Mesendoderm (in vitro differentiated cells): ENCODE data around the gene PLAGL2.

ENCODE experiments used
- DNase-seq: peaks from one replicate; pipeline ENCODE4 v3.0.0; 2013
- H2AK5ac ChIP-seq: 2 replicates; pipeline ENCODE4 v1.6.1; 2013; ENCODE audit warnings: low read length, inconsistent platforms
- H2BK120ac ChIP-seq: 2 replicates; pipeline ENCODE4 v1.6.1; 2013; ENCODE audit warnings: low read depth, mild to moderate bottlenecking, low read length, moderate library complexity, mixed read lengths
- H2BK15ac ChIP-seq: replicated peaks from 2 replicates; pipeline ENCODE4 v1.6.1; 2013; ENCODE audit warnings: low read depth, mild to moderate bottlenecking, moderate library complexity
- H2BK5ac ChIP-seq: 2 replicates; pipeline ENCODE4 v1.6.1; 2013; ENCODE audit warnings: low read length, inconsistent platforms
- H3K18ac ChIP-seq: 2 replicates; pipeline ENCODE4 v1.6.1; 2013; ENCODE audit warnings: mild to moderate bottlenecking, low read length, mixed read lengths
- H3K23ac ChIP-seq: one replicate; pipeline ENCODE4 v1.6.1; 2013; ENCODE audit warnings: low read length
- H3K27ac ChIP-seq: 2 replicates; pipeline ENCODE4 v1.5.1; 2013; ENCODE audit warnings: low read depth, mild to moderate bottlenecking, inconsistent platforms, low read length, moderate library complexity
- H3K27me3 ChIP-seq: 2 replicates; pipeline ENCODE4 v1.6.1; 2013; ENCODE audit warnings: low read length, control low read depth, mild to moderate bottlenecking, inconsistent platforms; ENCODE audit not compliant: insufficient read depth, poor library complexity
- H3K36me3 ChIP-seq: 2 replicates; pipeline ENCODE4 v1.6.1; 2013; ENCODE audit warnings: low read length, inconsistent platforms; ENCODE audit not compliant: control insufficient read depth, insufficient read depth
- H3K4ac ChIP-seq: one replicate; pipeline ENCODE4 v1.6.1; 2013; ENCODE audit warnings: low read depth, mild to moderate bottlenecking, low read length, moderate library complexity
- H3K4me1 ChIP-seq: 2 replicates; pipeline ENCODE4 v1.6.1; 2013; ENCODE audit warnings: low read depth, low read length, inconsistent platforms; ENCODE audit not compliant: control insufficient read depth
- H3K4me2 ChIP-seq: 2 replicates; pipeline ENCODE4 v1.6.1; 2013; ENCODE audit warnings: low read length
- H3K4me3 ChIP-seq: 2 replicates; pipeline ENCODE4 v1.5.1; 2013; ENCODE audit warnings: mild to moderate bottlenecking, low read length
- H3K56ac ChIP-seq: one replicate; pipeline ENCODE4 v1.6.1; 2013; ENCODE audit warnings: low read length
- H3K79me1 ChIP-seq: 2 replicates; pipeline ENCODE4 v1.6.1; 2013; ENCODE audit warnings: low read length, inconsistent platforms
- H3K79me2 ChIP-seq: 2 replicates; pipeline ENCODE4 v1.6.1; 2013; ENCODE audit warnings: mild to moderate bottlenecking, low read length; ENCODE audit not compliant: control insufficient read depth, insufficient read depth
- H3K9ac ChIP-seq: 2 replicates; pipeline ENCODE4 v1.6.1; 2013; ENCODE audit warnings: low read length, inconsistent platforms
- H4K5ac ChIP-seq: one replicate; pipeline ENCODE4 v1.6.1; 2013; ENCODE audit warnings: low read length
- H4K8ac ChIP-seq: one replicate; pipeline ENCODE4 v1.6.1; 2013; ENCODE audit warnings: low read depth, mild to moderate bottlenecking, control low read depth, low read length, moderate library complexity
- WGBS: extraction: QIAGEN DNeasy Blood & Tissue Kit; methylation state at CpG from one replicate; pipeline ENCODE4 v1.1.7; 2013; ENCODE audit warnings: low lambda C conversion rate, missing lambda C conversion rate; ENCODE audit not compliant: insufficient coverage; ENCODE audit errors: extremely low coverage; 5-methylcytosine and 5-hydroxymethylcytosine counted together

Gene PLAGL2

DNA sequence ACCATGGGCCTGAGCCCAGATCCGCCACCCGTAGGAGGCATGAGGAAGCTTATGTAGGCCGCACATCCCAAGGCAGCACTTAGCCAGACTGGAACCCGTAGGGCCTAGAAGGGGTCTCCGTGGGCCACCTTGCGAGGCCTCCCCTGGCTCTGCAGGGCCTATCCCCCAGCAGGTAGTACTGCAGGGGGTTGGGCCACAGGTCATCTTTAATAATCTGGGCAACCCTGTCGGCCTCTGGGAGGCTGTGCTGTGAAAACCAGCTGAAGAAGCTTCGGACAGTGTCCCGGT lies 18.5 kb downstream of the PLAGL2 start:
- Histone ChIP-seq H2BK5ac (no peak overlapping the region), H3K79me1 (peaks cover 8% of the 10 kb centered on the region), H3K56ac (peak overlapping the region; percentile 91), H4K5ac (no peak overlapping the region), H3K36me3 (no peaks in the 10 kb centered on the region), H3K4ac (no peak overlapping the region), H3K23ac (no peak overlapping the region), H3K4me1 (peaks cover 3% of the 10 kb centered on the region), H3K27me3 (no peaks in the 10 kb centered on the region), H2BK120ac (no peak overlapping the region), H3K18ac (no peak overlapping the region), H3K9ac (peak overlapping the region; percentile 94), H3K27ac (no peak overlapping the region), H2BK15ac (no peak overlapping the region), H3K4me3 (no peak overlapping the region), H2AK5ac (no peak overlapping the region), H3K79me2 (peaks cover 3% of the 10 kb centered on the region), H4K8ac (no peak overlapping the region), H3K4me2 (peak overlapping the region; percentile 42)
- WGBS = no CpG with 5 or more reads among the region's 9 CpGs
- DNase-seq = no peak

DNA sequence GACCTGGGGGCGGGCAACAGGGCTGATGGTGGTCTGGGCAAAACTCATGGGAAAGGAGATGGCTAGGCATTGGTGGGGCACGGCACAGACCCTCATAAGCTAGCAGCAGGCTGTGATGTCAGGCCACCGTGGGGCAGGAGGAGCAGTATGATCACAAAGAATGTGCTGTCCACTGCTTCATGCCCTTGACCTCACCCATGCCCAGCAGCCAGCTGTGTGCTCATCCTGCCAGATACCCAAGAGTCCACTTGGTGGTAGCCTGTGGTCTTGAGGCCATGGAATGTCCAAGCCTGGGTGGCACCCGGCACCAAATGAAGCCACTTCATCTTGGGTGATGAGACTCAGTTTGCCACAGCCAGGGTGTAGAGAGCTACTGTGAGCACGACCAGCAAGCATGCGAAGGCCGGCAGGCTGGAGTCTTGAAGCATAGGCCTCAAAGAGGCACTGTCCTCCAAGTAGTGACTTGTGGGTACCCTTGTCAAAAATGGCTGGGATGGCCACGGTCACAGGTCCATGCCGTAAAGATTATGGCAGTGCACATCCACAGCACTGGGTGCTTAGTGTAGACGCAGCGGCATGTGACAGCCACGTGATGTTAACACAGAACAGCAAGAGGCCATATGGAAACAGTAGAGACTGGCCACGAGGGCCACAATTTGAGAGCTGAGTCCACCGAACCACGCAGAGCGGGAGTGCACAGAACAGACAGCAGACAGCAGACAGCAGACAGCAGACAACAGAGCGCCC lies 19.0 kb downstream of the PLAGL2 start:
- Histone ChIP-seq H3K4me1 (peaks cover 3% of the 10 kb centered on the region), H3K27ac (no peak overlapping the region), H3K4me2 (no peak overlapping the region), H2BK120ac (no peak overlapping the region), H2BK5ac (no peak overlapping the region), H3K18ac (no peak overlapping the region), H3K4ac (no peak overlapping the region), H4K8ac (no peak overlapping the region), H3K79me2 (peaks cover 3% of the 10 kb centered on the region), H3K79me1 (peaks cover 8% of the 10 kb centered on the region), H3K9ac (no peak overlapping the region), H3K36me3 (no peaks in the 10 kb centered on the region), H2BK15ac (no peak overlapping the region), H4K5ac (no peak overlapping the region), H3K23ac (no peak overlapping the region), H2AK5ac (no peak overlapping the region), H3K4me3 (no peak overlapping the region), H3K56ac (no peak overlapping the region), H3K27me3 (no peaks in the 10 kb centered on the region)
- no peak for DNase-seq
- no CpG with 5 or more reads among the region's 17 CpGs for WGBS

GRCh38 chr20:32186506-32186905 lies 21.0 kb downstream of the PLAGL2 start:
- H2AK5ac ChIP-seq = no peak overlapping the region
- no peak for DNase-seq
- no peak overlapping the region for H2BK5ac ChIP-seq
- H3K4ac ChIP-seq = no peak overlapping the region
- peaks cover 3% of the 10 kb centered on the region for H3K4me1 ChIP-seq
- no peak overlapping the region for H3K4me2 ChIP-seq
- no peak overlapping the region for H3K56ac ChIP-seq
- no peak overlapping the region for H2BK120ac ChIP-seq
- peaks cover 8% of the 10 kb centered on the region for H3K79me1 ChIP-seq
- WGBS = no CpG with 5 or more reads among the region's 1 CpG
- no peaks in the 10 kb centered on the region for H3K27me3 ChIP-seq
- H4K8ac ChIP-seq = no peak overlapping the region
- no peak overlapping the region for H3K18ac ChIP-seq
- no peak overlapping the region for H3K9ac ChIP-seq
- no peak overlapping the region for H2BK15ac ChIP-seq
- no peak overlapping the region for H4K5ac ChIP-seq
- H3K79me2 ChIP-seq = peaks cover 3% of the 10 kb centered on the region
- no peaks in the 10 kb centered on the region for H3K36me3 ChIP-seq
- no peak overlapping the region for H3K23ac ChIP-seq
- H3K4me3 ChIP-seq = no peak overlapping the region
- no peak overlapping the region for H3K27ac ChIP-seq

- Histone ChIP-seq H3K27ac (no peak overlapping the region), H3K4ac (no peak overlapping the region), H3K36me3 (no peaks in the 10 kb centered on the region), H3K56ac (no peak overlapping the region), H3K18ac (no peak overlapping the region), H4K5ac (no peak overlapping the region), H3K79me2 (peaks cover 3% of the 10 kb centered on the region), H3K4me2 (no peak overlapping the region), H3K23ac (no peak overlapping the region), H3K27me3 (no peaks in the 10 kb centered on the region), H3K9ac (no peak overlapping the region), H3K4me1 (peaks cover 3% of the 10 kb centered on the region), H4K8ac (no peak overlapping the region), H2BK120ac (no peak overlapping the region), H3K4me3 (no peak overlapping the region), H2BK15ac (no peak overlapping the region), H2BK5ac (no peak overlapping the region), H3K79me1 (peaks cover 8% of the 10 kb centered on the region), H2AK5ac (no peak overlapping the region)
- no CpG with 5 or more reads among the region's 10 CpGs for WGBS
- no peak for DNase-seq
Observed at GRCh38 chr20:32184961-32185603, 22.5 kb downstream of the PLAGL2 start.

DNA sequence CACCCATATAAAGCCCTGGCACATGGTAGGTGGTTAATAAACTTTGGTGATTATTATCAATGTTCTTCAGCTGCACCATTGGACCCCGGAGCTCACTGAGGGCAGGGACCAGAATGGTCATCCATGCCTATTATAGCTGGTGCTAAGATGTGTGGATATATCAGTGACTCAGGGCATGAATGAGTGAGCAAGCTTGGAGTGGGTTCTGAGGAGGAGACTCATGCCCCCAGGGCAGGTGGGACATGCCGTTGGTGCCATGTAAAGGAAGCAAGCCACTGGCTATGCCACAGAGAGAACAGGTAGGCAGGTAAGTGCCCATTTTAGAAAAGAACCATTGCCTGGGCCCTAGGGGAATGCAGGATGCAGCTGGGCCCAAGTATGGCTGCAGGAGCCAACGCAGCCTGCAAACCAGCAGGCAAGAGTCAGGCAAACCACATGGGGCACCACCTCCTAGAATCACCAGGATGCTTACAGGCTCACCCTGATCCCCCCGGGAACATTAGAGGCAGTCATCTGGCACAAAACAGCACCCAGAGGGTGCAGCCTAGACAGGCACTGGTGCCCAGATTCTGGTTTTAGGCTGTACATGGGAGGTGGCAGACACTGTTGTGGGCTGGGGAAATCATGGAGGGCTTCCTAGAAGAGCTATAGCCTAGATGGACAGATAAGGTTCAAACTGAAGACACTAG lies 23.5 kb downstream of the PLAGL2 start:
- H3K18ac ChIP-seq = no peak overlapping the region
- H3K4me1 ChIP-seq = no peaks in the 10 kb centered on the region
- H3K4me3 ChIP-seq = no peak overlapping the region
- no peak overlapping the region for H4K8ac ChIP-seq
- H2BK5ac ChIP-seq = no peak overlapping the region
- no peak overlapping the region for H4K5ac ChIP-seq
- peaks cover 3% of the 10 kb centered on the region for H3K79me1 ChIP-seq
- DNase-seq = no peak
- H3K4me2 ChIP-seq = no peak overlapping the region
- H3K27me3 ChIP-seq = no peaks in the 10 kb centered on the region
- no peak overlapping the region for H3K56ac ChIP-seq
- H3K27ac ChIP-seq = no peak overlapping the region
- H3K36me3 ChIP-seq = no peaks in the 10 kb centered on the region
- no peak overlapping the region for H2BK15ac ChIP-seq
- H3K9ac ChIP-seq = no peak overlapping the region
- no peak overlapping the region for H2AK5ac ChIP-seq
- H2BK120ac ChIP-seq = no peak overlapping the region
- H3K79me2 ChIP-seq = no peaks in the 10 kb centered on the region
- WGBS = no CpG with 5 or more reads among the region's 4 CpGs
- H3K23ac ChIP-seq = no peak overlapping the region
- no peak overlapping the region for H3K4ac ChIP-seq
